Measurements from ENCODE around the gene KISS1R.

- TF ChIP-seq TAF1 (IDR thresholded peaks at IDR 0.05; ENCODE audit: low read depth, low read length) (no peak), POLR2A (IDR thresholded peaks at IDR 0.05; ENCODE audit: low read depth, low read length) (no peak), SPI1 (IDR thresholded peaks at IDR 0.05; ENCODE audit: low read depth, low read length) (no peak), POLR2AphosphoS5 (IDR thresholded peaks at IDR 0.05; ENCODE audit: low read depth, low read length) (no peak)
Observed at GRCh38 chr19:889662-890295, 27.4 kb upstream of the KISS1R start.
